IPS-18a (cell line): ENCODE measurements around the gene EML4.

Experiments used
- H3K27ac ChIP-seq: one replicate; pipeline ENCODE4 v1.5.1; 2013; ENCODE audit warnings: low read length
- H3K27me3 ChIP-seq: one replicate; pipeline ENCODE4 v1.6.1; 2013; ENCODE audit warnings: mild to moderate bottlenecking, low read length; ENCODE audit not compliant: control insufficient read depth, insufficient read depth
- H3K36me3 ChIP-seq: one replicate; pipeline ENCODE4 v1.6.1; 2013; ENCODE audit warnings: low read depth, low read length; ENCODE audit not compliant: control insufficient read depth
- H3K4me1 ChIP-seq: one replicate; pipeline ENCODE4 v1.6.1; 2013; ENCODE audit warnings: low read depth, low read length; ENCODE audit not compliant: control insufficient read depth
- H3K4me3 ChIP-seq: one replicate; pipeline ENCODE4 v1.5.1; 2013; ENCODE audit warnings: low read length
- H3K9ac ChIP-seq: one replicate; pipeline ENCODE4 v1.6.1; 2013; ENCODE audit warnings: mild to moderate bottlenecking, low read length, moderate library complexity
- H3K9me3 ChIP-seq: one replicate; pipeline ENCODE4 v1.6.1; 2013; ENCODE audit warnings: low read depth, low read length; ENCODE audit not compliant: control insufficient read depth

EML4 gene

GRCh38 chr2:42202634-42203008, 33.5 kb downstream of the EML4 start:
- Histone ChIP-seq H3K27ac (no peak overlapping the region), H3K4me3 (no peak overlapping the region), H3K36me3 (no peaks in the 10 kb centered on the region), H3K4me1 (no peaks in the 10 kb centered on the region), H3K9ac (no peak overlapping the region), H3K27me3 (no peaks in the 10 kb centered on the region), H3K9me3 (no peaks in the 10 kb centered on the region)

DNA sequence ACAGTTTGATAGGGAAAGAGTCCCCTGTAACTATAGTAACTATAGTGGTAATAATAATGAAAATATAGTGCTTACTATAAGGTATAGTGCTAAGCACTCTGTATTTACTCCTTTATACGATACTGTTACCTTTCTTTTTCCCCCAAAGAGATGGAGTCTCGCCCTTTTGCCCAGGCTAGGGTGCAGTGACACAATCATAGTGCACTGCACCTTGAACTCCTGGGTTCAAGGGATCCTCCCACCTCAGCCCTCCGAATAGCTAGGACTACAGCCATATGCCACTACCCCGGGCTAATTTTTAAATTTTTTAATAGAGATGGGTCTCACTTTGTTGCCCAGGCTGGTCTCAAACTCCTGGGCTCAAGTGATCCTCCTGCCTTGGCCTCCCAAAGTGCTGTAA, 34.6 kb downstream of the EML4 start:
- H3K27me3 ChIP-seq = no peaks in the 10 kb centered on the region
- no peak overlapping the region for H3K27ac ChIP-seq
- no peaks in the 10 kb centered on the region for H3K9me3 ChIP-seq
- H3K36me3 ChIP-seq = no peaks in the 10 kb centered on the region
- no peaks in the 10 kb centered on the region for H3K4me1 ChIP-seq
- H3K4me3 ChIP-seq = no peak overlapping the region
- H3K9ac ChIP-seq = no peak overlapping the region

- Histone ChIP-seq H3K4me3 (no peak overlapping the region), H3K27me3 (no peaks in the 10 kb centered on the region), H3K9ac (no peak overlapping the region), H3K36me3 (no peaks in the 10 kb centered on the region), H3K27ac (no peak overlapping the region), H3K4me1 (no peaks in the 10 kb centered on the region), H3K9me3 (no peaks in the 10 kb centered on the region)
Measured at GRCh38 chr2:42205337-42205736, 36.2 kb downstream of the EML4 start.

- Histone ChIP-seq H3K4me1 (no peaks in the 10 kb centered on the region), H3K9me3 (no peaks in the 10 kb centered on the region), H3K36me3 (no peaks in the 10 kb centered on the region), H3K4me3 (no peak overlapping the region), H3K9ac (no peak overlapping the region), H3K27ac (no peak overlapping the region), H3K27me3 (no peaks in the 10 kb centered on the region)
Measured at GRCh38 chr2:42207826-42208225, 38.7 kb downstream of the EML4 start.

DNA sequence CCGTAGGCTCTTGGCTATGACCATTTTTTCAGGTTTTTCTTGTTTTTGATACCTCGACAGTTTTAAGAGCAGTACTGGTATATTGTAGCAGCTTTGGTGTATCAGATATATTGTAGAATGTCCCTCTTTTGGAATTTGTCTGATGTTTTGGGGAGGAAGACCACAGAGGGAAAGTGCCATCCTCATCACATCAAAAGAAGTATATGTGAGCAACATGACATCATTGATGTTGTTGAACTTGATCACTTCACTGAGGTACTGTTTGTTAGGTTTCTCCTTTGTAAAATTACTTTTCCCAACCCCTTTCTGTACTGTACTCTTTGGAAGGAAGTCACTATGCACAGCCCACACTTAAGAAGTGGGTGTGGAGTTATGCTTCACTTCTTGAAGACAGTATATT, 41.0 kb downstream of the EML4 start:
- Histone ChIP-seq H3K9ac (no peak overlapping the region), H3K9me3 (no peaks in the 10 kb centered on the region), H3K4me1 (no peaks in the 10 kb centered on the region), H3K36me3 (no peaks in the 10 kb centered on the region), H3K27me3 (no peaks in the 10 kb centered on the region), H3K4me3 (no peak overlapping the region), H3K27ac (no peak overlapping the region)

- Histone ChIP-seq H3K27ac (no peak overlapping the region), H3K27me3 (no peaks in the 10 kb centered on the region), H3K9ac (no peak overlapping the region), H3K4me3 (no peak overlapping the region), H3K4me1 (no peaks in the 10 kb centered on the region), H3K9me3 (no peaks in the 10 kb centered on the region), H3K36me3 (no peaks in the 10 kb centered on the region)
Measured at GRCh38 chr2:42211291-42211690, 42.1 kb downstream of the EML4 start.

GRCh38 chr2:42214669-42215068, 45.5 kb downstream of the EML4 start:
- Histone ChIP-seq H3K9me3 (no peaks in the 10 kb centered on the region), H3K4me3 (no peak overlapping the region), H3K4me1 (no peaks in the 10 kb centered on the region), H3K27ac (no peak overlapping the region), H3K27me3 (no peaks in the 10 kb centered on the region), H3K9ac (no peak overlapping the region), H3K36me3 (no peaks in the 10 kb centered on the region)

DNA sequence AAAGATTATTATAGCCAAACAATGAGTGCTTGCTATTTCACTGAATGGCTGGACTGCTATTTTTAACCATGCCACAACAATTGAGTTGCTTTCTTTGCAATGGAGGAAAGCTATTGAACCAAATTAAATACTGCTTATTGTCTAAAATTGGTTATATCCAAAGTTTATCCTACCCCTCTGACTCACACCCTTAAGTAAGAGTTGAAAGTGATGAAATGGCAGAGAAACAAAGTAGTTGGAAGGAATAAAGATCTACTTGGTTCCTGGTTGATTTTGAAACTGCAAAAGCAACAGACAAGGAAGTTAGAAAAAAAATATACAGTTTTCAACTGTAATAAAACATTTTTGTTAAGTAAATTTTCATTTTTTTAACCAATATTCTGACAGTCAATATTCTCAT, 47.5 kb downstream of the EML4 start:
- H3K9me3 ChIP-seq = no peaks in the 10 kb centered on the region
- H3K9ac ChIP-seq = no peak overlapping the region
- H3K36me3 ChIP-seq = no peaks in the 10 kb centered on the region
- H3K4me3 ChIP-seq = no peak overlapping the region
- H3K4me1 ChIP-seq = no peaks in the 10 kb centered on the region
- H3K27me3 ChIP-seq = no peaks in the 10 kb centered on the region
- no peak overlapping the region for H3K27ac ChIP-seq

DNA sequence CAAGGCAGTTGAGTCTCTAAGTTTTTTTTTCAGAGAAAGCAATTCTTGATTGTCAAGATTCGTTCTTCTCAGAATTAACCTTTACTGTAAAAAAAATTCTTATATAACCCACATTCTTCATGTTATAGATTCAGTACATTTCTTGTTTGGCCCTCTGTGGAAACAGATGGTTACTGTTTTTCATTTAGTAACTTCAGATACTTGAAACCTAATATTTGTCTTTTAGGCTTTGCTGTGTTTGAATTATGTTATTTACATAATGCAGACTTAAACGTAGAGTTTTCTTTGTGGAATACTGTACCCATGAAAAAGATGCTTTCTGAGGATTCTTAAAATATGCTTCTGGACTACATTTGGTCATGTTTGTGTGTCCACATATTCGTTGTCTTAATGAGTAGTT, 48.2 kb downstream of the EML4 start:
- H3K9ac ChIP-seq = no peak overlapping the region
- H3K27ac ChIP-seq = no peak overlapping the region
- no peak overlapping the region for H3K4me3 ChIP-seq
- no peaks in the 10 kb centered on the region for H3K4me1 ChIP-seq
- no peaks in the 10 kb centered on the region for H3K9me3 ChIP-seq
- no peaks in the 10 kb centered on the region for H3K36me3 ChIP-seq
- no peaks in the 10 kb centered on the region for H3K27me3 ChIP-seq

GRCh38 chr2:42217914-42218313, 48.8 kb downstream of the EML4 start:
- H3K27me3 ChIP-seq = no peaks in the 10 kb centered on the region
- no peak overlapping the region for H3K9ac ChIP-seq
- no peaks in the 10 kb centered on the region for H3K9me3 ChIP-seq
- H3K4me1 ChIP-seq = no peaks in the 10 kb centered on the region
- H3K27ac ChIP-seq = no peak overlapping the region
- no peak overlapping the region for H3K4me3 ChIP-seq
- H3K36me3 ChIP-seq = no peaks in the 10 kb centered on the region

GRCh38 chr2:42218712-42219111, 49.6 kb downstream of the EML4 start:
- Histone ChIP-seq H3K27me3 (no peaks in the 10 kb centered on the region), H3K9me3 (no peaks in the 10 kb centered on the region), H3K9ac (no peak overlapping the region), H3K4me1 (no peaks in the 10 kb centered on the region), H3K27ac (no peak overlapping the region), H3K4me3 (no peak overlapping the region), H3K36me3 (no peaks in the 10 kb centered on the region)

DNA sequence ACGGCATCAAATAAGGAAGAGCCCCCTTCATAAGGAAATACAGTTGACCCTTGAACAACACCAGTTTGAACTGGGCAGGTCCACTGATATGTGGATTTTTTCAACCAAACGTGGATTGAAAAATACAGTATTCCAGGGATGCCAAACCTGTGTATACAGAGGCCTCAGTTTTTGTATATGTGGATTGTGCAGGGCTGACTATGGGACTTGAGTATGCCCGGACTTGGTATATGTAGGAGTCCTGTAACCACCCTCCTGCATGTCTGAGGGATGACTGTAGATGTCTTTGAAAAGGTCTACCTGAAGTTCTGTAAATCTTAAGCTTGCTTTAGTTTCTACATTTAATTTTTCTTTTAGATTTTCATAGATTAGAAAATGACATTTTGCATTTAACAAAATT, 50.0 kb downstream of the EML4 start:
- Histone ChIP-seq H3K4me3 (no peak overlapping the region), H3K27ac (no peak overlapping the region), H3K36me3 (no peaks in the 10 kb centered on the region), H3K9me3 (no peaks in the 10 kb centered on the region), H3K4me1 (no peaks in the 10 kb centered on the region), H3K27me3 (no peaks in the 10 kb centered on the region), H3K9ac (no peak overlapping the region)

DNA sequence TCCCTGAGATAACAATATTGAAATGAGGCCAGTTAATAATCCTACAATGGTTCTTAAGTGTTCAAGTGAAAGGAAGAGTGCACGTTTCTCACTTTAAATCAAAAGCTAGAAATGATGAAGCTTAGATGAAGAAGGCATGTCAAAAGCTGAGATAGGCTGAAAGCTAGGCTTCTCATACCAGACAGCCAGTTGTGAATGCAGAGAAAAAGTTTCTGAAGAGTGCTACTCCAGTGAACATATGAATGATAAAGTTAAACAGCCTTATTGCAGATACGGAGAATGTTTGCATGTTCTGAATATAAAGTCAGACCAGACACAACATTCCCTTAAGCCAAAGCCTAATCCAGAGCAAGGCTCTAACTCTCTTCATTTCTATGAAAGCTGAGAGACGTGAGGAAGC, 51.4 kb downstream of the EML4 start:
- H3K9me3 ChIP-seq = no peaks in the 10 kb centered on the region
- no peak overlapping the region for H3K4me3 ChIP-seq
- no peaks in the 10 kb centered on the region for H3K36me3 ChIP-seq
- H3K9ac ChIP-seq = no peak overlapping the region
- H3K27ac ChIP-seq = no peak overlapping the region
- no peaks in the 10 kb centered on the region for H3K27me3 ChIP-seq
- no peaks in the 10 kb centered on the region for H3K4me1 ChIP-seq
